HG02973 (cell line): Measurements from ENCODE around the gene COQ8A.

ENCODE experiments used
- ATAC-seq: cut with Tn5 transposase; IDR thresholded peaks from one replicate; pipeline ENCODE4 v1.9.1; 2021; ENCODE audit warnings: moderate library complexity; ENCODE audit not compliant: unreplicated experiment

The COQ8A gene

GRCh38 chr1:226940029-226940805, at the start of gene COQ8A:
Gene COQ8A, plus strand, starts transcription at chr1:226940294. Its CDS starts 21,092 bp downstream, at chr1:226961386.
- ATAC-seq: peak; percentile 94

GRCh38 chr1:226890331-226891108, 49.6 kb upstream of the COQ8A start:
- no peak for ATAC-seq

- no peak for ATAC-seq
Measured at GRCh38 chr1:226891346-226891745, 48.7 kb upstream of the COQ8A start.

- ATAC-seq: no peak
Measured at GRCh38 chr1:226891846-226892523, 48.1 kb upstream of the COQ8A start.

- no peak for ATAC-seq
Measured at GRCh38 chr1:226892524-226892875, 47.6 kb upstream of the COQ8A start.

- ATAC-seq: no peak
Measured at GRCh38 chr1:226893936-226894335, 46.2 kb upstream of the COQ8A start.

GRCh38 chr1:226894826-226895225, 45.3 kb upstream of the COQ8A start:
- no peak for ATAC-seq

GRCh38 chr1:226895644-226896043, 44.5 kb upstream of the COQ8A start:
- ATAC-seq: no peak

GRCh38 chr1:226898246-226898645, 41.8 kb upstream of the COQ8A start:
- ATAC-seq: no peak

GRCh38 chr1:226901421-226901820, 38.7 kb upstream of the COQ8A start:
- no peak for ATAC-seq

- no peak for ATAC-seq
Measured at GRCh38 chr1:226902601-226903000, 37.5 kb upstream of the COQ8A start.

- ATAC-seq: no peak
Measured at GRCh38 chr1:226903819-226904716, 36.0 kb upstream of the COQ8A start.

- ATAC-seq: no peak
Measured at GRCh38 chr1:226904772-226905171, 35.3 kb upstream of the COQ8A start.

- no peak for ATAC-seq
Measured at GRCh38 chr1:226908419-226908818, 31.7 kb upstream of the COQ8A start.

GRCh38 chr1:226908913-226909312, 31.2 kb upstream of the COQ8A start:
- ATAC-seq: no peak

- ATAC-seq: no peak
Measured at GRCh38 chr1:226912587-226913176, 27.4 kb upstream of the COQ8A start.

- ATAC-seq: no peak
Measured at GRCh38 chr1:226915672-226915995, 24.5 kb upstream of the COQ8A start.

GRCh38 chr1:226916497-226916896, 23.6 kb upstream of the COQ8A start:
- no peak for ATAC-seq

GRCh38 chr1:226919587-226919986, 20.5 kb upstream of the COQ8A start:
- no peak for ATAC-seq

GRCh38 chr1:226919995-226920394, 20.1 kb upstream of the COQ8A start:
- ATAC-seq: no peak
